Activated T-cell treated with anti-CD3 and anti-CD28 coated beads for 48 hours (primary cell): Measurements from ENCODE around the gene ARHGAP42.

Source experiments
- DNase-seq: peaks from one replicate; pipeline ENCODE4 v3.0.0-alpha.2; 2020; ENCODE audit warnings: low read depth

Gene ARHGAP42

GRCh38 chr11:100799445-100799844 is 112.4 kb downstream of the ARHGAP42 start:
- DNase-seq, result no peak

- DNase-seq, result no peak
These were observed 113.1 kb downstream of the ARHGAP42 start for GRCh38 chr11:100800202-100800601.

- no peak for DNase-seq
These were observed 114.3 kb downstream of the ARHGAP42 start for GRCh38 chr11:100801225-100801999.

DNA sequence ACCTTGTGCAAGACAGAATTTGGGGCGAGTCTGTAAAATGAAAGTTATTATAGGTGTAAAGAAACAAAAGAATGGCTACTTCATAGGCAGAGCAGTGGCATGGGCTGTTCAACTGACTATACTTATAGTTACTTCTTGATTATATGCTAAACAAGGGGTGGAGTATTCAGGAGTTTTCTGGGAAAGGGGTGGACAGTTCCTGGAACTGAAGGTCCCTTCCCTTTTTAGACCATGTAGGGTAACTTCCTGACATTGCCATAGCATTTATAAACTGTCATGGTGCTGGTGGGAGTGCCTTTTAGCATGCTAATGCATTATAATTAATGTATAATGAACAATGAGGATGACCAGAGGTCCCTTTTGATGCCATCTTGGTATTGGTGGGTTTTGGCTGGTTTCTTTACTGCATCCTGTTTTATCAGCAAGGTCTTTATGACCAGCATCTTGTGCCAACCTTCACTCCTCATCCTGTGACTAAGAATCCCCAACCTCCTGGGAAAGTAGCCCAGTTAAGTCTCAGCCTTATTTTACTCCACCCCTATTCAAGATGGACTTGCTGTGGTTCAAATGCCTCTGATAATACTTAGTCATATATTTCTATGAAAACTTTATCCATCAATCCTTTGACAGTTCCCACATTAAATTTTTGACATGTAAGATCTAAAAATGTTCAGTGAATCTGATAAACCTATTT is 118.6 kb downstream of the ARHGAP42 start:
- DNase-seq, result no peak

DNA sequence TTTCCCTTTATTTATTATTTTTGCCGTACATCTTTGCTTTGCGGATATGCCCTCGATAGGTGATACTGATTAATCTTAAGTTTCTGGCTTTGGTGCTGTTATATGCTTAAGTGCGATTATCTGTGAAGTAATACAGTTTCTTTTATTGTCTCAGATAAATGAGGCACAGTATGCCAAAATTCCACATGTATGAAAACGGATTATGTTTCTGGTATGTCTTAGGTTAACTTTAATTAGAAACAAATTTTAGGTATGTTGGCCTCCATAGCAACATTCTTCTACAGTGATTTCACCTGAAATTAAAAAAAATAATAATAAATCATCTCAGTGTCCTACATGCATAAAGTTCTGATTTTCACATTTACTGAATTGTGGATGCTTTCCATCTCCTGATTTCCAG is 119.2 kb downstream of the ARHGAP42 start:
- no peak for DNase-seq

GRCh38 chr11:100808904-100809491 is 121.9 kb downstream of the ARHGAP42 start:
- no peak for DNase-seq

DNA sequence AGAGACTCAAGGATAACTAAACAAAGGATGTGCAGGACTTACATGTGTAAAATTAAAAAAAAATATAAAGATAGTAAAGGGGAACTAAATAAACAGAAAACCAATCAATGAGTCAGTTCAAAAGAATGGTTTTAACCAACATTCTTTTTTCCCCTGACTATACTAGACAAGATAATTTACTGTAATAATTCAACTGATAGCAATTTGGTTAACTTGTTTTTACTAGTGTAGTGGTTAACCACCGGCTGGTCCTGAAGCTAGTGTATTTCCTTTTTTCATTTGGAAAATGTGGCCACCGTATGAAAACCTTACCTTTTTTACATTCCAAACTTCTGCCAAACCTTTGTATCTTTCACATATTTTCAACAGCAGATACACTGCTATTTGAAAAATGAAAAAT is 123.1 kb downstream of the ARHGAP42 start:
- no peak for DNase-seq

- no peak for DNase-seq
These were observed 123.6 kb downstream of the ARHGAP42 start for GRCh38 chr11:100810666-100811065.

GRCh38 chr11:100812517-100812916 is 125.4 kb downstream of the ARHGAP42 start:
- no peak for DNase-seq

- DNase-seq, result no peak
These were observed 128.8 kb downstream of the ARHGAP42 start for GRCh38 chr11:100815787-100816330.

DNA sequence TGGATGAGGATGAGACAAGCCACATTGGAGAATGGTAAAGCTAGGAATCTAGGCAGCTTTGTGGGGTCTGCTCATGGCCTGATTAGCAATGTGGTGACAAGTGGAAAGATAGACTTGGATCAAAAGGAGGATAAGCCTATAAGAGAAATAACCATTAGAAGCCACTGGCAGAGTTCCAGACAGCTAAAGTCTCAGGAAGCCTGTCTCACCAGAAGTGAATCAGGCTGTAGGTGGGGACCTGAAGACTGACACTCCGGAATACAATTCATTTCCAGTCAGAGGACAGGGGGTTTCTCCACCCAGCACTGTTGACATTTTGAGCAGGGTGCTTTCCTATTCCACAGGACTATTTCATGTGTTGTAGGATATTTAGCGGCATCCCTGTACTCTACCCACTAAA is 129.7 kb downstream of the ARHGAP42 start:
- DNase-seq, result no peak

DNA sequence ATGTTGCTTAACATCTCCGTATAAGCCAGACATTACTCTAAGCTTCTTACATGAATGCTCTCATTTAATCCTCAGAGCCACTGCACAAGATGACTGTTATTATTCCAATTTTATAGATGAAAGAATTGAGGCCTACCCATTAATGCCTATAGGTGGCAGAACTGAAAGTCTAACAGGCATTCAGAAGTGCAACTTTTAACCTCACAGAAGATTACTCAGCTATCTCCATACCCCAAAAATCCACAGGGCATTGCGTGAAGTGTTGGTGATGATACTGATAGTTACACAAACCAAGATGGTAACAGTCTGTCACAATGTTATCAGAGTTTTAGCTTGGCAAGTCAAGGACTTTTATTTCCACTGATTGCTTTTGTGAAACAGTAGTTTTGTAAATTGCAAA is 130.5 kb downstream of the ARHGAP42 start:
- no peak for DNase-seq

GRCh38 chr11:100820621-100821020 is 133.5 kb downstream of the ARHGAP42 start:
- DNase-seq, result no peak

DNA sequence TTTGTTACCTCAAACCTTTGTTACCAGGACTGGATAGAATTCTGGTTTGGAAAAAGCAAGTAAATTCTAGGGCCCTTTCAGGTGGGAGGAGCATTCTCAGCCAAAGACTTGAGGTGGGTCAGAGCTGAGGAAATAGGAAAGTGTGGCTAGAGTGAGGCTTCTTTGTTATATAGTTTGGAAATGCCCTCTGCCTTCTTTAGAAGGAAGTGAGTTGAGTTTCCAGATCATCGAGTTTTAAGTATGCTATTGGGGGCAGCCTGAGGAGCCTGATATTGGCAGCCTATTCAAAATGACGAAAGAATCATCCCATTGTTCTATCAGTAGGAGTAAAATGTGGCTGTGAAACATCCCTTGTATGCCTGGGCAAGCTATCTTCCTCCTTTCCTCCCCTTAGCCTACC is 134.1 kb downstream of the ARHGAP42 start:
- no peak for DNase-seq

DNA sequence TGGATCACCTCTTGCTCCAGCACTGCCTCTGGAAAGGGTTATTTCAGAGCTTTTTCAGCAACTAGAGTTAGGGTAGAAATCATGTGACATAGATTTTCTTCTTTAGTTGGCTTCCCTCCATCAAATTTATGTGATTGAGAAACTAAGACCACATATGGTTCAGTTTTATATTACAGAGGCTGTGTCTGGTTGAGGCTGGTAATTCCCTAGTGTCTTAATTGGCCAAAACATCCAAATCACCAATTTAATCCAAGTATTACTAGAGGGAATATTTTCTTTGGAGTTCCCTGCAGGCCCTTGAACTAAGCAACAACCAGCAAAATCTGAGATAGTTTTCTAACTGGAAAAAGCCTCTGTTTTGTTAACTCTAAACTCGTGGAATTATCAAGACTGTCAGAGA is 136.3 kb downstream of the ARHGAP42 start:
- no peak for DNase-seq

DNA sequence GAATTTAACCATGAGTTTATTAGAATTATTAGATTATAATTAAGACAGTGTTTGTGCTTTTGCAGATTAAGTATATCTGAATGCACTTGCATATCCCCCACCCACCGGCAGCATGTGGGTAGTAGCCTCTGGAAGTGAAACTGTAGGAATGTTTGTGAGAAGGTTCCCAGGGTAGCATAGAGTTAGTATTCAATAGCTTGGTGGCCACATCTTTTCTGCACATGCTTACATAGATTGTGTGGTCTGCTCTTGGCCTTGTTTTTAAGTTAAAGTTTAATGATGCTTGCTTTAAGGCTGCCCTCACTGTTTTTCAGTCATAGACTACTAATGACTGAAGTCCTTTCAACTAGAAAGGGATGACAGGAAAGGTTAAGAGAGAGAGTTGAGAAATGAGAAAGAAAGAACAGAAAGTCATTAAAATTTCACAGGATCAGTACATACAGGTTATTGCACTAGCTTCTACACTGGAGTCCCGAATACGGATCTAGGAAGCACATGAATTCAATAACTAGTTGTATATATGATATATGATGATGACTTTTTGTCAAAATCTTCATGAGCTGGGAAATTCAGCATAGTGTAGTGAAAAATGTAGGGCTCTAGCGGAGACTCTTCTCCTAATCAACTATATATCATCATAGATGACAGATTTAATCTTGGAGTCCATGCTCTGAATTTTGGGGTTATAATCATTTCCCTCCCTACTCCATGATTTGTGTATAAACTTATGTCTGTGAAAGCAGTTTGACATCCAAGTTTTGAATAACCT is 137.1 kb downstream of the ARHGAP42 start:
- DNase-seq, result no peak

- no peak for DNase-seq
These were observed 138.5 kb downstream of the ARHGAP42 start for GRCh38 chr11:100825626-100826025.

DNA sequence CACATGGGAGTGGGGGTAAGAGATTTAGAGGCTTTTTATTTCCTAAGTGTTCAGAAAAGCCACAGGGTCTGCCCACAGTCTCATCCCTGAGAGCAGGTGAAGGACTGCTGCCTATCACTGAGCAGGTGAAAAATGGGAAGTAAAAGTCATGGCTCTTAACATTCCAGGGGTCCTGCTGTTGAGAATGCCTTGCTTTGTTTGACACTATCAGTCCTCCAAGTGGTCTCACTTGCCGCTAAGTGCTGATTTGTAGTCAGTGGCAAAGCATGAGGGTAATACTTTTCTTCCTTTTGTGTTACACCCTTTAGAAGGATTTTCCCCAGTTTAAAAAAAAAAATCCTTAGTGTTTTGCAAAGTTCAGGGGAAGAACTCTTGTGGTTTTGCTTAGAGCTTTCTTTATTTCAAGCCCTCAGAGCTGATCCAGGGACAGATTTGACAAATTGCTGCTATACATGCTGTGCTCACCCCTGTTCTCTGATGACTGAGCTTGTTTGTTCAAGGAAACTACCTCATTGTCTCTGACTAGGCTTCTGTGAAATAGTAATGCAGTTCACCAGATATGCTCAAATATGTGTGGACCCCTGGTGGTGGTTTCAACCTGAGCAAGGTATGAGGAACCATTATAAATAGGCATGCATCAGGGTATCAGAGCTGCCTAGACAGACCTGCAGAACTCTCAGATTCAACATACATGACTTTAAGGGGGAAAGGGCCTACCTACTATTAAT is 141.0 kb downstream of the ARHGAP42 start:
- DNase-seq, result no peak

- DNase-seq, result no peak
These were observed 143.2 kb downstream of the ARHGAP42 start for GRCh38 chr11:100830274-100830673.

- no peak for DNase-seq
These were observed 144.1 kb downstream of the ARHGAP42 start for GRCh38 chr11:100830978-100831732.
